ENCODE measurements around the gene TAF6.

TAF6 gene

GRCh38 chr7:100119072-100119969 is at the start of gene TAF6, which contains the start of gene CNPY4:
TAF6 (minus strand) TSS chr7:100119358; CDS start chr7:100114209, 5,149 bp downstream.
CNPY4 (plus strand) TSS chr7:100119634; CDS start chr7:100119745, 111 bp downstream.
- Histone ChIP-seq H3K27me3 (ENCODE audit: control insufficient read depth, insufficient read depth, low read length) (no peaks in the 10 kb centered on the region), H3K4me3 (ENCODE audit: low read length) (peak within 1 kb of the TSS; percentile 80), H3K27ac (ENCODE audit: low read depth, low read length) (peak within 1 kb of the TSS; percentile 82), H3K9ac (ENCODE audit: low read length) (peak within 1 kb of the TSS; percentile 10), H3K4me1 (ENCODE audit: control insufficient read depth, insufficient read depth, low read length) (peaks cover 3% of the 10 kb centered on the region), H3K36me3 (ENCODE audit: control insufficient read depth, insufficient read depth, low read length) (no peaks in the 10 kb centered on the region)

- H3K27me3 ChIP-seq (ENCODE audit: control insufficient read depth, insufficient read depth, low read length) = no peaks in the 10 kb centered on the region
Measured at GRCh38 chr7:100167912-100168323, 48.8 kb upstream of the TAF6 start.

GRCh38 chr7:100166970-100167911 is 48.1 kb upstream of the TAF6 start:
- Histone ChIP-seq H3K4me1 (ENCODE audit: control insufficient read depth, insufficient read depth, low read length) (no peaks in the 10 kb centered on the region), H3K4me3 (ENCODE audit: low read length) (peak overlapping the region; percentile 72), H3K27me3 (ENCODE audit: control insufficient read depth, insufficient read depth, low read length) (no peaks in the 10 kb centered on the region), H3K9ac (ENCODE audit: low read length) (no peak overlapping the region), H3K27ac (ENCODE audit: low read depth, low read length) (no peak overlapping the region), H3K36me3 (ENCODE audit: control insufficient read depth, insufficient read depth, low read length) (no peaks in the 10 kb centered on the region)

More at GRCh38 chr7:100167912-100168323, 48.8 kb upstream of the TAF6 start:
- Histone ChIP-seq H3K36me3 (ENCODE audit: control insufficient read depth, insufficient read depth, low read length) (no peaks in the 10 kb centered on the region), H3K27ac (ENCODE audit: low read depth, low read length) (peak overlapping the region; percentile 35), H3K9ac (ENCODE audit: low read length) (peak overlapping the region; percentile 16), H3K4me1 (ENCODE audit: control insufficient read depth, insufficient read depth, low read length) (no peaks in the 10 kb centered on the region), H3K4me3 (ENCODE audit: low read length) (peak overlapping the region; percentile 72)

- no peak overlapping the region for H3K4me3 ChIP-seq (ENCODE audit: low read length)
- H3K27me3 ChIP-seq (ENCODE audit: control insufficient read depth, insufficient read depth, low read length) = no peaks in the 10 kb centered on the region
- no peaks in the 10 kb centered on the region for H3K4me1 ChIP-seq (ENCODE audit: control insufficient read depth, insufficient read depth, low read length)
- H3K36me3 ChIP-seq (ENCODE audit: control insufficient read depth, insufficient read depth, low read length) = no peaks in the 10 kb centered on the region
- H3K9ac ChIP-seq (ENCODE audit: low read length) = no peak overlapping the region
- no peak overlapping the region for H3K27ac ChIP-seq (ENCODE audit: low read depth, low read length)
Measured at GRCh38 chr7:100166317-100166940, 47.3 kb upstream of the TAF6 start.

GRCh38 chr7:100163871-100164270 is 44.7 kb upstream of the TAF6 start:
- Histone ChIP-seq H3K27ac (ENCODE audit: low read depth, low read length) (no peak overlapping the region), H3K27me3 (ENCODE audit: control insufficient read depth, insufficient read depth, low read length) (no peaks in the 10 kb centered on the region), H3K9ac (ENCODE audit: low read length) (no peak overlapping the region)

GRCh38 chr7:100163006-100163531 is 43.9 kb upstream of the TAF6 start:
- H3K36me3 ChIP-seq (ENCODE audit: control insufficient read depth, insufficient read depth, low read length) = no peaks in the 10 kb centered on the region
- H3K4me3 ChIP-seq (ENCODE audit: low read length) = no peak overlapping the region
- H3K27me3 ChIP-seq (ENCODE audit: control insufficient read depth, insufficient read depth, low read length) = no peaks in the 10 kb centered on the region
- H3K9ac ChIP-seq (ENCODE audit: low read length) = no peak overlapping the region
- H3K27ac ChIP-seq (ENCODE audit: low read depth, low read length) = no peak overlapping the region
- H3K4me1 ChIP-seq (ENCODE audit: control insufficient read depth, insufficient read depth, low read length) = no peaks in the 10 kb centered on the region

More at GRCh38 chr7:100163871-100164270, 44.7 kb upstream of the TAF6 start:
- Histone ChIP-seq H3K36me3 (ENCODE audit: control insufficient read depth, insufficient read depth, low read length) (no peaks in the 10 kb centered on the region), H3K4me1 (ENCODE audit: control insufficient read depth, insufficient read depth, low read length) (no peaks in the 10 kb centered on the region), H3K4me3 (ENCODE audit: low read length) (no peak overlapping the region)

GRCh38 chr7:100160067-100160466 is 40.9 kb upstream of the TAF6 start:
- peaks cover 5% of the 10 kb centered on the region for H3K4me1 ChIP-seq (ENCODE audit: control insufficient read depth, insufficient read depth, low read length)
- peaks cover 7% of the 10 kb centered on the region for H3K36me3 ChIP-seq (ENCODE audit: control insufficient read depth, insufficient read depth, low read length)
- no peak overlapping the region for H3K4me3 ChIP-seq (ENCODE audit: low read length)
- H3K9ac ChIP-seq (ENCODE audit: low read length) = no peak overlapping the region
- no peaks in the 10 kb centered on the region for H3K27me3 ChIP-seq (ENCODE audit: control insufficient read depth, insufficient read depth, low read length)
- no peak overlapping the region for H3K27ac ChIP-seq (ENCODE audit: low read depth, low read length)

- peaks cover 5% of the 10 kb centered on the region for H3K4me1 ChIP-seq (ENCODE audit: control insufficient read depth, insufficient read depth, low read length)
- peak overlapping the region; percentile 72 for H3K27ac ChIP-seq (ENCODE audit: low read depth, low read length)
- H3K9ac ChIP-seq (ENCODE audit: low read length) = no peak overlapping the region
- H3K4me3 ChIP-seq (ENCODE audit: low read length) = peak overlapping the region; percentile 77
- peaks cover 7% of the 10 kb centered on the region for H3K36me3 ChIP-seq (ENCODE audit: control insufficient read depth, insufficient read depth, low read length)
- H3K27me3 ChIP-seq (ENCODE audit: control insufficient read depth, insufficient read depth, low read length) = no peaks in the 10 kb centered on the region
Measured at GRCh38 chr7:100159099-100159623, 40.0 kb upstream of the TAF6 start.

- Histone ChIP-seq H3K9ac (ENCODE audit: low read length) (peak within 1 kb of the TSS; percentile 75), H3K4me3 (ENCODE audit: low read length) (peak within 1 kb of the TSS; percentile 77), H3K27ac (ENCODE audit: low read depth, low read length) (peak within 1 kb of the TSS; percentile 72), H3K36me3 (ENCODE audit: control insufficient read depth, insufficient read depth, low read length) (peaks cover 13% of the 10 kb centered on the region), H3K27me3 (ENCODE audit: control insufficient read depth, insufficient read depth, low read length) (no peaks in the 10 kb centered on the region), H3K4me1 (ENCODE audit: control insufficient read depth, insufficient read depth, low read length) (peaks cover 5% of the 10 kb centered on the region)
Measured at GRCh38 chr7:100158229-100159098, 39.3 kb upstream of the TAF6 start, which contains the start of gene TRAPPC14. TRAPPC14 (minus strand) TSS chr7:100158723; CDS start chr7:100158499, 224 bp downstream.

- peak overlapping the region; percentile 77 for H3K4me3 ChIP-seq (ENCODE audit: low read length)
- H3K36me3 ChIP-seq (ENCODE audit: control insufficient read depth, insufficient read depth, low read length) = peaks cover 13% of the 10 kb centered on the region
- no peak overlapping the region for H3K27ac ChIP-seq (ENCODE audit: low read depth, low read length)
- peaks cover 5% of the 10 kb centered on the region for H3K4me1 ChIP-seq (ENCODE audit: control insufficient read depth, insufficient read depth, low read length)
- no peaks in the 10 kb centered on the region for H3K27me3 ChIP-seq (ENCODE audit: control insufficient read depth, insufficient read depth, low read length)
- no peak overlapping the region for H3K9ac ChIP-seq (ENCODE audit: low read length)
Measured at GRCh38 chr7:100157334-100158228, 38.4 kb upstream of the TAF6 start.
